Neural crest cell (in vitro differentiated cells): Measurements from ENCODE around the gene NUFIP2. TPM values are rescaled to one million over a fixed set of nuclear protein-coding genes. Genes with fewer than 3 reads are reported as not detected.

Experiments
- DNase-seq: peaks from one replicate; pipeline ENCODE4 v3.0.0; 2021; ENCODE audit warnings: low read depth, mixed read lengths, low spot score
- H3K27ac Mint-ChIP-seq: one replicate; pipeline ENCODE4 v1.8.0; 2021; ENCODE audit warnings: mild to moderate bottlenecking, mixed read lengths; ENCODE audit not compliant: unreplicated experiment
- H3K27me3 Mint-ChIP-seq: 2 replicates; pipeline ENCODE4 v1.8.0; 2021; ENCODE audit warnings: low read depth, mild to moderate bottlenecking, mixed read lengths
- H3K36me3 Mint-ChIP-seq: 2 replicates; pipeline ENCODE4 v1.8.0; 2021; ENCODE audit warnings: low read depth, mild to moderate bottlenecking, mixed read lengths
- H3K4me1 Mint-ChIP-seq: 2 replicates; pipeline ENCODE4 v1.8.0; 2021; ENCODE audit warnings: mixed read lengths
- H3K4me3 Mint-ChIP-seq: one replicate; pipeline ENCODE4 v1.8.0; 2021; ENCODE audit warnings: mild to moderate bottlenecking, mixed read lengths
- H3K9me3 Mint-ChIP-seq: 2 replicates; pipeline ENCODE4 v1.8.0; 2021; ENCODE audit warnings: mixed read lengths
- total RNA-seq: library from RNA; stranded (reverse); gene quantifications from 2 replicates; pipeline ENCODE4 v1.2.1, GENCODE V29; 2021
- TF ChIP-seq, protein P1 (sequence below): fragments of 200-600 bp; sonication (generic); conservative IDR thresholded peaks from 2 replicates; pipeline ENCODE4 v1.5.0; 2021; ENCODE audit warnings: antibody characterized with exemption, mild to moderate bottlenecking

Gene NUFIP2
- total RNA-seq, 1 donor from 2014 or later: 61.7 TPM

DNA sequence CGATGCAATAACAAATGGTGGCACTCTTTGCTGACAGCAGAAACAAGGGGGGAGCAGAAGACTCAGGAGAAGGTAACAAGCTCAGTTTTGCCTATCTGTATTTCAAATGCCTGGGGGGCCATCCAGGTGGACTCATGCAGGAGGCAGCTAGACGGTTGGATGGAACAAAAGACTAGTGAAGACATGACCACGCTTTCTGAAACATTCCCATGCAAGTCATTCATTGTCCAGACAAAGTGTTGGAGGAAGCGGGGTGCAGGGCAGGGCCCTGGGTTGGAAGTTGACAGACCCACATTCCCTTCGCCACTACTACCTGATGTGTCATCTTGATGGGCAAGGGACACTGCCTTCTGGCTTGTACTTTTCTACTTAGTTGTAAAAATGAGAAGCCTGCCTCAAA lies 77.1 kb downstream of the NUFIP2 start:
- TF ChIP-seq, protein P1, sequence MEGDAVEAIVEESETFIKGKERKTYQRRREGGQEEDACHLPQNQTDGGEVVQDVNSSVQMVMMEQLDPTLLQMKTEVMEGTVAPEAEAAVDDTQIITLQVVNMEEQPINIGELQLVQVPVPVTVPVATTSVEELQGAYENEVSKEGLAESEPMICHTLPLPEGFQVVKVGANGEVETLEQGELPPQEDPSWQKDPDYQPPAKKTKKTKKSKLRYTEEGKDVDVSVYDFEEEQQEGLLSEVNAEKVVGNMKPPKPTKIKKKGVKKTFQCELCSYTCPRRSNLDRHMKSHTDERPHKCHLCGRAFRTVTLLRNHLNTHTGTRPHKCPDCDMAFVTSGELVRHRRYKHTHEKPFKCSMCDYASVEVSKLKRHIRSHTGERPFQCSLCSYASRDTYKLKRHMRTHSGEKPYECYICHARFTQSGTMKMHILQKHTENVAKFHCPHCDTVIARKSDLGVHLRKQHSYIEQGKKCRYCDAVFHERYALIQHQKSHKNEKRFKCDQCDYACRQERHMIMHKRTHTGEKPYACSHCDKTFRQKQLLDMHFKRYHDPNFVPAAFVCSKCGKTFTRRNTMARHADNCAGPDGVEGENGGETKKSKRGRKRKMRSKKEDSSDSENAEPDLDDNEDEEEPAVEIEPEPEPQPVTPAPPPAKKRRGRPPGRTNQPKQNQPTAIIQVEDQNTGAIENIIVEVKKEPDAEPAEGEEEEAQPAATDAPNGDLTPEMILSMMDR: no peak
- Mint-ChIP-seq H3K36me3 (no peaks in the 10 kb centered on the region), H3K27ac (no peak overlapping the region), H3K27me3 (no peaks in the 10 kb centered on the region), H3K9me3 (no peaks in the 10 kb centered on the region), H3K4me3 (no peak overlapping the region), H3K4me1 (peaks cover 21% of the 10 kb centered on the region)
- DNase-seq: no peak

- TF ChIP-seq, protein P1: no peak
- peaks cover 25% of the 10 kb centered on the region for H3K4me1 Mint-ChIP-seq
- H3K36me3 Mint-ChIP-seq: no peaks in the 10 kb centered on the region
- H3K27ac Mint-ChIP-seq: no peak overlapping the region
- no peaks in the 10 kb centered on the region for H3K27me3 Mint-ChIP-seq
- H3K9me3 Mint-ChIP-seq: no peaks in the 10 kb centered on the region
- DNase-seq: no peak
- H3K4me3 Mint-ChIP-seq: no peak overlapping the region
Measured at GRCh38 chr17:29216181-29216580, 77.8 kb downstream of the NUFIP2 start.

GRCh38 chr17:29215717-29216116 lies 78.2 kb downstream of the NUFIP2 start:
- Mint-ChIP-seq H3K9me3 (no peaks in the 10 kb centered on the region), H3K4me3 (no peak overlapping the region), H3K27ac (no peak overlapping the region), H3K27me3 (no peaks in the 10 kb centered on the region), H3K4me1 (peaks cover 29% of the 10 kb centered on the region), H3K36me3 (no peaks in the 10 kb centered on the region)
- DNase-seq: no peak
- TF ChIP-seq, protein P1: no peak

DNA sequence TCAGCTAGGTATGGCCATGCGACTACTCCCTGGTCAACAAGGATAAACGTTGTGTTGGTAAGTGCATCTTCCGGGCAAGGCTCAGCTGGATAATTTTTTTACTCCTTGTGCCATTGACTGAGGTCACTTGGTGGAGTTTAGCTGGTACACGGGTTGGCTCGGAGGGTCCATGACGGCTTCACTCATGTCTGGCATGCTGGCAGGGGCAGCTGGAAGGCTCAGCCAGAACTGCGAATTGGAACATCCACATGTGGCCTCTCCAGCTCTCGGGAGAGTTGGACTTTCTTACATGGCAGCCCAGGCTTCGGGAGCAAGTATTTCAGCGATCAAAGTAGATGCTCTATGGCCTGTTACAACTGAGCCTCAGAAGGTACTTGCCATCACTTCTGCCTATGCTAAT lies 78.8 kb downstream of the NUFIP2 start:
- H3K9me3 Mint-ChIP-seq: no peaks in the 10 kb centered on the region
- H3K27ac Mint-ChIP-seq: no peak overlapping the region
- TF ChIP-seq, protein P1: no peak
- peaks cover 29% of the 10 kb centered on the region for H3K4me1 Mint-ChIP-seq
- H3K36me3 Mint-ChIP-seq: no peaks in the 10 kb centered on the region
- no peaks in the 10 kb centered on the region for H3K27me3 Mint-ChIP-seq
- no peak overlapping the region for H3K4me3 Mint-ChIP-seq
- no peak for DNase-seq

- Mint-ChIP-seq H3K9me3 (no peaks in the 10 kb centered on the region), H3K27me3 (no peaks in the 10 kb centered on the region), H3K4me3 (no peak overlapping the region)
Measured at GRCh38 chr17:29214215-29215146, 79.5 kb downstream of the NUFIP2 start.

More at GRCh38 chr17:29214215-29215146, 79.5 kb downstream of the NUFIP2 start:
- Mint-ChIP-seq H3K27ac (no peak overlapping the region), H3K36me3 (no peaks in the 10 kb centered on the region), H3K4me1 (peaks cover 24% of the 10 kb centered on the region)
- TF ChIP-seq, protein P1: no peak
- no peak for DNase-seq
